ENCODE measurements around the gene IFNG. TPM values are rescaled to one million over a fixed set of nuclear protein-coding genes. Genes with fewer than 3 reads are reported as not detected.

The IFNG gene
- total RNA-seq, 1 donor from 2014 or later, result not detected

DNA sequence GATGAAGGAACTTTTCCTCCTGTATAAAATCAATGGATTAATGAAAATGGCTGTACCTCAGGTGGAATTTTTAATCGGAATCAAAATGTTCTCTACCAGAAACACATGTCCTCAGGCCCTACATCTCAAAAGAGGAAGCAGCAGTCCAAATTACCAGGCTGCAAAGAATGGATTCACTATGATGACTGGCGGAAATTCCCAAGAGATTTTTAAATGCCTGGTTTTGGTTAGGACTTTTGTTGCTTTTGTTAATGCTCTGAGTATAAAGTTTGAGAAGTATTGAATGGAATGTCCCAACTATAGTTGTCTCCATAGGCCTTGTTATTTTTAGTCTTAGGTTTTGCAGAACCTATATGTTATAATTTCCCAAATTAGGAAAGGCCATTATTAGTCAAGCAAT is 11.2 kb upstream of the IFNG start:
- Mint-ChIP-seq H3K36me3 (ENCODE audit: low read depth, unreplicated experiment) (no peaks in the 10 kb centered on the region), H3K4me3 (ENCODE audit: unreplicated experiment) (no peak overlapping the region), H3K27me3 (ENCODE audit: low read depth, unreplicated experiment) (no peaks in the 10 kb centered on the region)

GRCh38 chr12:68169213-68169889 is 9.8 kb upstream of the IFNG start:
- Histone ChIP-seq H4K20me1 (ENCODE audit: insufficient read depth, low read length) (no peaks in the 10 kb centered on the region), H3K36me3 (ENCODE audit: insufficient read depth, low read length) (no peaks in the 10 kb centered on the region), H3K4me2 (ENCODE audit: low read length) (no peak overlapping the region), H3K9me3 (ENCODE audit: insufficient read depth, low read depth, low read length) (no peaks in the 10 kb centered on the region), H3K9ac (ENCODE audit: low read length) (no peak overlapping the region), H2AFZ (ENCODE audit: low read depth, low read length) (no peak overlapping the region), H3K79me2 (ENCODE audit: insufficient read depth, low read length) (no peaks in the 10 kb centered on the region), H3K27me3 (ENCODE audit: insufficient read depth, low read length) (peaks cover 4% of the 10 kb centered on the region), H3K4me1 (ENCODE audit: insufficient read depth, low read length) (no peaks in the 10 kb centered on the region), H3K4me3 (ENCODE audit: insufficient read depth, low read depth, low read length) (no peak overlapping the region), H3K27ac (ENCODE audit: low read depth, low read length) (no peak overlapping the region)
- FAIRE-seq (no peak), DNase-seq (ENCODE audit: low read depth) (no peak)
- H3K4me3 Mint-ChIP-seq (ENCODE audit: unreplicated experiment), result no peak overlapping the region
- peaks cover 2% of the 10 kb centered on the region for H3K9me3 Mint-ChIP-seq (ENCODE audit: unreplicated experiment)
- TF ChIP-seq EZH2 (IDR thresholded peaks at IDR 0.05; ENCODE audit: insufficient read depth, low read length) (no peak), CTCF (IDR thresholded peaks at IDR 0.05; ENCODE audit: insufficient read depth, low read depth, low read length) (no peak)
- H3K4me1 Mint-ChIP-seq (ENCODE audit: low read depth, unreplicated experiment), result no peaks in the 10 kb centered on the region
- no peaks in the 10 kb centered on the region for H3K27me3 Mint-ChIP-seq (ENCODE audit: low read depth, unreplicated experiment)
- no peaks in the 10 kb centered on the region for H3K36me3 Mint-ChIP-seq (ENCODE audit: low read depth, unreplicated experiment)
- H3K27ac Mint-ChIP-seq (ENCODE audit: unreplicated experiment), result no peak overlapping the region

More for the DNA sequence above, 11.2 kb upstream of the IFNG start:
- Histone ChIP-seq H3K9me3 (ENCODE audit: insufficient read depth, low read depth, low read length) (no peaks in the 10 kb centered on the region), H3K4me1 (ENCODE audit: insufficient read depth, low read length) (no peaks in the 10 kb centered on the region), H3K79me2 (ENCODE audit: insufficient read depth, low read length) (no peaks in the 10 kb centered on the region), H3K27ac (ENCODE audit: low read depth, low read length) (no peak overlapping the region), H3K27me3 (ENCODE audit: insufficient read depth, low read length) (peaks cover 4% of the 10 kb centered on the region), H3K4me3 (ENCODE audit: insufficient read depth, low read depth, low read length) (no peak overlapping the region), H3K36me3 (ENCODE audit: insufficient read depth, low read length) (no peaks in the 10 kb centered on the region), H3K4me2 (ENCODE audit: low read length) (no peak overlapping the region), H2AFZ (ENCODE audit: low read depth, low read length) (no peak overlapping the region), H4K20me1 (ENCODE audit: insufficient read depth, low read length) (no peaks in the 10 kb centered on the region), H3K9ac (ENCODE audit: low read length) (no peak overlapping the region)
- Mint-ChIP-seq H3K4me1 (ENCODE audit: low read depth, unreplicated experiment) (peaks cover 3% of the 10 kb centered on the region), H3K27ac (ENCODE audit: unreplicated experiment) (no peak overlapping the region), H3K9me3 (ENCODE audit: unreplicated experiment) (peaks cover 4% of the 10 kb centered on the region)
- TF ChIP-seq EZH2 (IDR thresholded peaks at IDR 0.05; ENCODE audit: insufficient read depth, low read length) (no peak), CTCF (IDR thresholded peaks at IDR 0.05; ENCODE audit: insufficient read depth, low read depth, low read length) (no peak)
- no peak for DNase-seq (ENCODE audit: low read depth)
- no peak for FAIRE-seq

DNA sequence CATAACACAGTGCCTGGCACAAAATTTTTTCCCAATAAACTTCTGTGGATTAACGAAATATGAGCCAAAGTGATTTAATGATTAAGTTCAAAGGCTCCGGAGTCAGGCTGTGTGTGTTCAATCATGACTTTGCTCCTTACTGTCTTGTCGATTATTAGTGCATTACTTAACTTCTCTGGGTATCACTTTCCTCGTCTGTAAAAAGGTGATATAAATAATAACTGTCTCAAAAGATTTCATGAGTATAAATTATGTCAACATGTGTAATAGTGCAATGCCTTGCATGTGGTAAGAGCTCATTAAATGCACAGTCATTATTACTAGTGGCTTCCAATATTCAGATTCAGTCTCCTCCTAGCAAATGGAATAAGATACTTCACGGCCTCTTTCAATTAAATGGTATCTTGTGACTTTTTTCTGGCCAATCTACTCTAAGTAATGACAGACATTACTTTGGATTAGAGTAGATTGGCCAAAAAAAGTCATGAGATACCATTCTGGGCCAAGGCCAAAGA is 6.8 kb upstream of the IFNG start:
- Histone ChIP-seq H3K4me1 (ENCODE audit: insufficient read depth, low read length) (no peaks in the 10 kb centered on the region), H3K27me3 (ENCODE audit: insufficient read depth, low read length) (peaks cover 4% of the 10 kb centered on the region), H4K20me1 (ENCODE audit: insufficient read depth, low read length) (no peaks in the 10 kb centered on the region), H3K36me3 (ENCODE audit: insufficient read depth, low read length) (no peaks in the 10 kb centered on the region), H3K9me3 (ENCODE audit: insufficient read depth, low read depth, low read length) (no peaks in the 10 kb centered on the region), H3K4me3 (ENCODE audit: insufficient read depth, low read depth, low read length) (no peak overlapping the region), H3K4me2 (ENCODE audit: low read length) (no peak overlapping the region), H3K79me2 (ENCODE audit: insufficient read depth, low read length) (no peaks in the 10 kb centered on the region), H2AFZ (ENCODE audit: low read depth, low read length) (no peak overlapping the region), H3K27ac (ENCODE audit: low read depth, low read length) (no peak overlapping the region), H3K9ac (ENCODE audit: low read length) (no peak overlapping the region)
- no peaks in the 10 kb centered on the region for H3K27me3 Mint-ChIP-seq (ENCODE audit: low read depth, unreplicated experiment)
- no peak for TF ChIP-seq CTCF (IDR thresholded peaks at IDR 0.05; ENCODE audit: insufficient read depth, low read depth, low read length)
- no peak overlapping the region for H3K4me3 Mint-ChIP-seq (ENCODE audit: unreplicated experiment)
- no peaks in the 10 kb centered on the region for H3K9me3 Mint-ChIP-seq (ENCODE audit: unreplicated experiment)
- H3K27ac Mint-ChIP-seq (ENCODE audit: unreplicated experiment), result no peak overlapping the region
- no peaks in the 10 kb centered on the region for H3K36me3 Mint-ChIP-seq (ENCODE audit: low read depth, unreplicated experiment)
- peaks cover 13% of the 10 kb centered on the region for H3K4me1 Mint-ChIP-seq (ENCODE audit: low read depth, unreplicated experiment)
- FAIRE-seq (no peak), DNase-seq (ENCODE audit: low read depth) (no peak)
